SU-DHL-6 (cell line): ENCODE measurements around the gene ARHGEF35.
"Not testable (repeated sequence)": the region's sequence is repeated elsewhere in the genome, so short reads cannot be mapped to it uniquely, and the experiment has no call there.

Experiments used
- CTCF ChIP-seq: fragments of 200-600 bp; sonication (generic); IDR thresholded peaks from one replicate; pipeline ENCODE4 v1.5.1; 2017; ENCODE audit warnings: antibody characterized with exemption, mild to moderate bottlenecking, low read length, moderate library complexity; ENCODE audit not compliant: insufficient read depth, poor library complexity, severe bottlenecking
- EZH2phosphoT487 ChIP-seq: fragments of 200-600 bp; sonication (generic), shearing (Covaris generic); conservative IDR thresholded peaks from 2 replicates; pipeline ENCODE4 v1.6.1; 2018; ENCODE audit warnings: mild to moderate bottlenecking, antibody characterized with exemption, low read length, moderate library complexity, mixed read lengths

GRCh38 chr7:144223675-144224074 is 28.0 kb upstream of the ARHGEF35 start:
- not testable (repeated sequence) for TF ChIP-seq CTCF, EZH2phosphoT487
